ENCODE measurements around the gene FCHO1. TPM values are rescaled to one million over a fixed set of nuclear protein-coding genes. Genes with fewer than 3 reads are reported as not detected.

Gene FCHO1
- total RNA-seq, 1 donor from 2014 or later = not detected

- H3K9me3 ChIP-seq = no peaks in the 10 kb centered on the region
- H3K27ac ChIP-seq = no peak overlapping the region
- no peak overlapping the region for H3K4me3 ChIP-seq
- H3K27me3 ChIP-seq = no peaks in the 10 kb centered on the region
- no peak for DNase-seq (ENCODE audit: low spot score in 2 of 2)
- H3K4me1 ChIP-seq = no peaks in the 10 kb centered on the region
- no peaks in the 10 kb centered on the region for H3K36me3 ChIP-seq
- TF ChIP-seq CTCF (IDR thresholded peaks at IDR 0.05) = no peak
- intact Hi-C loops (cut with DNase I) = no loop called here
These were observed 73.1 kb downstream of the FCHO1 start for GRCh38 chr19:17824339-17824738.

GRCh38 chr19:17826508-17827056, 75.3 kb downstream of the FCHO1 start:
- Histone ChIP-seq H3K36me3 (no peaks in the 10 kb centered on the region), H3K27me3 (no peaks in the 10 kb centered on the region), H3K4me1 (no peaks in the 10 kb centered on the region), H3K4me3 (no peak overlapping the region), H3K9me3 (no peaks in the 10 kb centered on the region), H3K27ac (no peak overlapping the region)
- no peak for TF ChIP-seq CTCF (IDR thresholded peaks at IDR 0.05)
- no peak for DNase-seq (ENCODE audit: low spot score in 2 of 2)
- intact Hi-C loops (cut with DNase I) = no loop called here

- Histone ChIP-seq H3K27ac (peak overlapping the region in 1 of 2 donors; percentile 33), H3K27me3 (no peaks in the 10 kb centered on the region), H3K4me3 (no peak overlapping the region), H3K4me1 (no peaks in the 10 kb centered on the region), H3K9me3 (no peaks in the 10 kb centered on the region), H3K36me3 (no peaks in the 10 kb centered on the region)
- no peak for TF ChIP-seq CTCF (IDR thresholded peaks at IDR 0.05)
- intact Hi-C loops (cut with DNase I) = no loop called here
- DNase-seq (ENCODE audit: low spot score in 2 of 2) = no peak
These were observed 78.7 kb downstream of the FCHO1 start for GRCh38 chr19:17829855-17830566.

- DNase-seq (ENCODE audit: low spot score in 2 of 2) = no peak
These were observed 79.5 kb downstream of the FCHO1 start for GRCh38 chr19:17830567-17831418.

GRCh38 chr19:17831419-17831888, 80.2 kb downstream of the FCHO1 start:
- Histone ChIP-seq H3K4me1 (no peaks in the 10 kb centered on the region), H3K27ac (no peak overlapping the region), H3K4me3 (peak overlapping the region in 1 of 2 donors; percentile 32), H3K9me3 (no peaks in the 10 kb centered on the region), H3K27me3 (no peaks in the 10 kb centered on the region), H3K36me3 (no peaks in the 10 kb centered on the region)
- no peak for TF ChIP-seq CTCF (IDR thresholded peaks at IDR 0.05)
- intact Hi-C loops (cut with DNase I) = no loop called here
- DNase-seq (ENCODE audit: low spot score in 2 of 2) = no peak

More at GRCh38 chr19:17830567-17831418, 79.5 kb downstream of the FCHO1 start:
- TF ChIP-seq CTCF (IDR thresholded peaks at IDR 0.05) = no peak
- Histone ChIP-seq H3K36me3 (no peaks in the 10 kb centered on the region), H3K9me3 (no peaks in the 10 kb centered on the region), H3K4me3 (peak overlapping the region in 1 of 2 donors; percentile 32), H3K27me3 (no peaks in the 10 kb centered on the region), H3K4me1 (no peaks in the 10 kb centered on the region), H3K27ac (peak overlapping the region in 1 of 2 donors; percentile 33)
- intact Hi-C loops (cut with DNase I) = no loop called here

Data from ascending aorta (tissue), 2 donors.